ENCODE results near the gene HFE. TPM values are rescaled to one million over a fixed set of nuclear protein-coding genes. Genes with fewer than 3 reads are reported as not detected.

The HFE gene
- total and polyA plus RNA-seq, 2 of the 13 experiments (the other 11 are each of a cell fraction or from before 2014, with no cell fraction given) = 3.7 to 6.3 TPM

GRCh38 chr6:26122793-26123674 lies 35.8 kb downstream of the HFE start (continued):
- TF ChIP-seq SRSF4 (IDR thresholded peaks at IDR 0.05; ENCODE audit: low read depth, low read length, poor library complexity, severe bottlenecking) = no peak
- peak; percentile 78 for TF ChIP-seq NR0B2 (CRISPR knock-in tag; IDR thresholded peaks at IDR 0.05)
- TF ChIP-seq ZNF180 (CRISPR knock-in tag; IDR thresholded peaks at IDR 0.05; ENCODE audit: borderline replicate concordance, low read depth) = no peak
- TF ChIP-seq NFE2L1 (CRISPR knock-in tag; IDR thresholded peaks at IDR 0.05; ENCODE audit: borderline replicate concordance) = no peak
- TF ChIP-seq ZKSCAN5 (CRISPR knock-in tag; IDR thresholded peaks at IDR 0.05) = peak; percentile 76; the same call in 1 of the 2 replicates
- TF ChIP-seq ZNF569 (CRISPR knock-in tag; IDR thresholded peaks at IDR 0.05; ENCODE audit: borderline replicate concordance) = no peak
- TF ChIP-seq, protein P1, sequence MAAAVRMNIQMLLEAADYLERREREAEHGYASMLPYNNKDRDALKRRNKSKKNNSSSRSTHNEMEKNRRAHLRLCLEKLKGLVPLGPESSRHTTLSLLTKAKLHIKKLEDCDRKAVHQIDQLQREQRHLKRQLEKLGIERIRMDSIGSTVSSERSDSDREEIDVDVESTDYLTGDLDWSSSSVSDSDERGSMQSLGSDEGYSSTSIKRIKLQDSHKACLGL (CRISPR knock-in tag; IDR thresholded peaks at IDR 0.05) = no peak
- TF ChIP-seq, protein P2, sequence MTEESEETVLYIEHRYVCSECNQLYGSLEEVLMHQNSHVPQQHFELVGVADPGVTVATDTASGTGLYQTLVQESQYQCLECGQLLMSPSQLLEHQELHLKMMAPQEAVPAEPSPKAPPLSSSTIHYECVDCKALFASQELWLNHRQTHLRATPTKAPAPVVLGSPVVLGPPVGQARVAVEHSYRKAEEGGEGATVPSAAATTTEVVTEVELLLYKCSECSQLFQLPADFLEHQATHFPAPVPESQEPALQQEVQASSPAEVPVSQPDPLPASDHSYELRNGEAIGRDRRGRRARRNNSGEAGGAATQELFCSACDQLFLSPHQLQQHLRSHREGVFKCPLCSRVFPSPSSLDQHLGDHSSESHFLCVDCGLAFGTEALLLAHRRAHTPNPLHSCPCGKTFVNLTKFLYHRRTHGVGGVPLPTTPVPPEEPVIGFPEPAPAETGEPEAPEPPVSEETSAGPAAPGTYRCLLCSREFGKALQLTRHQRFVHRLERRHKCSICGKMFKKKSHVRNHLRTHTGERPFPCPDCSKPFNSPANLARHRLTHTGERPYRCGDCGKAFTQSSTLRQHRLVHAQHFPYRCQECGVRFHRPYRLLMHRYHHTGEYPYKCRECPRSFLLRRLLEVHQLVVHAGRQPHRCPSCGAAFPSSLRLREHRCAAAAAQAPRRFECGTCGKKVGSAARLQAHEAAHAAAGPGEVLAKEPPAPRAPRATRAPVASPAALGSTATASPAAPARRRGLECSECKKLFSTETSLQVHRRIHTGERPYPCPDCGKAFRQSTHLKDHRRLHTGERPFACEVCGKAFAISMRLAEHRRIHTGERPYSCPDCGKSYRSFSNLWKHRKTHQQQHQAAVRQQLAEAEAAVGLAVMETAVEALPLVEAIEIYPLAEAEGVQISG (CRISPR knock-in tag; IDR thresholded peaks at IDR 0.05) = peak; percentile 57
- peak; percentile 33; the same call in 1 of the 2 replicates for TF ChIP-seq PRDM15 (CRISPR knock-in tag; IDR thresholded peaks at IDR 0.05)
- no peak for TF ChIP-seq TBX3 (IDR thresholded peaks at IDR 0.05; ENCODE audit: borderline replicate concordance)
- peak; percentile 55 for TF ChIP-seq SKI (IDR thresholded peaks at IDR 0.05; ENCODE audit: partially characterized antibody)
- TF ChIP-seq ZNF607 (CRISPR knock-in tag; IDR thresholded peaks at IDR 0.05; ENCODE audit: borderline replicate concordance) = peak; percentile 86; the same call in 1 of the 2 replicates
- TF ChIP-seq, protein P3, sequence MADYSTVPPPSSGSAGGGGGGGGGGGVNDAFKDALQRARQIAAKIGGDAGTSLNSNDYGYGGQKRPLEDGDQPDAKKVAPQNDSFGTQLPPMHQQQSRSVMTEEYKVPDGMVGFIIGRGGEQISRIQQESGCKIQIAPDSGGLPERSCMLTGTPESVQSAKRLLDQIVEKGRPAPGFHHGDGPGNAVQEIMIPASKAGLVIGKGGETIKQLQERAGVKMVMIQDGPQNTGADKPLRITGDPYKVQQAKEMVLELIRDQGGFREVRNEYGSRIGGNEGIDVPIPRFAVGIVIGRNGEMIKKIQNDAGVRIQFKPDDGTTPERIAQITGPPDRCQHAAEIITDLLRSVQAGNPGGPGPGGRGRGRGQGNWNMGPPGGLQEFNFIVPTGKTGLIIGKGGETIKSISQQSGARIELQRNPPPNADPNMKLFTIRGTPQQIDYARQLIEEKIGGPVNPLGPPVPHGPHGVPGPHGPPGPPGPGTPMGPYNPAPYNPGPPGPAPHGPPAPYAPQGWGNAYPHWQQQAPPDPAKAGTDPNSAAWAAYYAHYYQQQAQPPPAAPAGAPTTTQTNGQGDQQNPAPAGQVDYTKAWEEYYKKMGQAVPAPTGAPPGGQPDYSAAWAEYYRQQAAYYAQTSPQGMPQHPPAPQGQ (CRISPR knock-in tag; IDR thresholded peaks at IDR 0.05; ENCODE audit: borderline replicate concordance) = peak; percentile 81; the same call in 1 of the 2 replicates
- no peak; the same call in 1 of the 2 replicates for TF ChIP-seq ETV5 (CRISPR knock-in tag; IDR thresholded peaks at IDR 0.05; ENCODE audit: borderline replicate concordance)
- TF ChIP-seq ZNF552 (CRISPR knock-in tag; IDR thresholded peaks at IDR 0.05; ENCODE audit: borderline replicate concordance) = no peak
- no peak for TF ChIP-seq TRIM24 (CRISPR knock-in tag; IDR thresholded peaks at IDR 0.05)
- peak; percentile 31; the same call in 1 of the 2 replicates for TF ChIP-seq MEIS1 (CRISPR knock-in tag; IDR thresholded peaks at IDR 0.05; ENCODE audit: borderline replicate concordance)
- no peak for TF ChIP-seq TBL1XR1 (IDR thresholded peaks at IDR 0.05; ENCODE audit: borderline replicate concordance, low read length, partially characterized antibody)
